Psoas muscle (tissue), 8 donors: ENCODE data around the gene DMPK. TPM values are rescaled to one million over a fixed set of nuclear protein-coding genes. Genes with fewer than 3 reads are reported as not detected.

ENCODE experiments used
- ATAC-seq, 4 donors: fragments of 200-7000 bp; cut with Tn5 transposase; one replicate each; pipeline ENCODE4 v1.9.1; 2020; ENCODE audit warnings: moderate library complexity in 3 of 4, mild to moderate bottlenecking in 2 of 4
- DNase-seq, 2 donors: peaks; one replicate each; pipeline ENCODE4 v3.0.0-alpha.2; 2020
- H3K27ac ChIP-seq: fragments of 200-600 bp; one replicate; pipeline ENCODE4 v1.8.0; 2022
- H3K27me3 ChIP-seq, 3 donors: fragments of 200-600 bp in 1 of 3; one replicate each; pipeline versions ENCODE4 v1.6.1 to v1.8.0; 2013 to 2022; ENCODE audit warnings: low read length in 2 of 3, mild to moderate bottlenecking in 2 of 3, moderate library complexity in 1 of 3; ENCODE audit not compliant: insufficient read depth in 3 of 3
- H3K36me3 ChIP-seq, 2 donors: fragments of 200-600 bp in 1 of 2; one replicate each; pipeline versions ENCODE4 v1.6.1 to v1.8.0; 2013 to 2022; ENCODE audit warnings: low read depth in 1 of 2, mild to moderate bottlenecking in 1 of 2, moderate library complexity in 1 of 2; ENCODE audit not compliant: insufficient read depth in 1 of 2
- H3K4me1 ChIP-seq: fragments of 200-600 bp; one replicate; pipeline ENCODE4 v1.8.0; 2022
- H3K4me3 ChIP-seq: fragments of 200-600 bp; one replicate; pipeline ENCODE4 v1.8.0; 2022; ENCODE audit warnings: mild to moderate bottlenecking
- H3K9me3 ChIP-seq: fragments of 200-600 bp; one replicate; pipeline ENCODE4 v1.8.0; 2022
- WGBS, 3 donors: extraction: QIAGEN DNeasy Blood & Tissue Kit; methylation state at CpG; one replicate each; pipeline versions ENCODE4 v1.1.6 to v1.1.7; 2013; 5-methylcytosine and 5-hydroxymethylcytosine counted together
- intact Hi-C, 2 donors: fragments of 100-400 bp; cut with DNase I; formaldehyde crosslinking; loops; one replicate each; pipeline versions ENCODE4 v1.11.0 to v1.14.2; 2022
- polyA plus RNA-seq, 3 donors: library from polyadenylated mRNA; stranded (reverse); fragments of 200-250 nt; gene quantifications; one replicate each; pipeline ENCODE4 v1.2.3, GENCODE V29; 2013
- total RNA-seq, 4 donors: library from RNA; stranded (reverse); fragmentation: NEBNext Ultra II Directional in 2 of 4; extraction: Animal tissue kit (Norgen Biotek cat#: 25700) in 2 of 4; gene quantifications; one replicate each; pipeline versions ENCODE4 v1.2.1 to v1.2.4, GENCODE V29; 2021 to 2023
- TF ChIP-seq, protein P1 (sequence below): fragments of 200-600 bp; IDR thresholded peaks from one replicate; pipeline ENCODE4 v1.8.0; 2022; ENCODE audit warnings: antibody characterized with exemption
- donor health status: healthy with polysubstance abuse.
- donor health status: DM: no; HTN: no; CAD: no; lungs with moderate emphysema.
- donor health status: Bipolar disorder and iron deficiency.
- donor health status: healthy.
- donor health status: DM: yes; HTN: yes; CAD: no.
- donor health status: DM: no; HTN: no; CAD: no.
- donor health status: DM: no; HTN: no; CAD: no.
- donor health status: DM: yes; HTN: yes; CAD: no.

The DMPK gene
- total and polyA plus RNA-seq, 7 donors, result 53.0 to 617 (median 132) TPM

DNA sequence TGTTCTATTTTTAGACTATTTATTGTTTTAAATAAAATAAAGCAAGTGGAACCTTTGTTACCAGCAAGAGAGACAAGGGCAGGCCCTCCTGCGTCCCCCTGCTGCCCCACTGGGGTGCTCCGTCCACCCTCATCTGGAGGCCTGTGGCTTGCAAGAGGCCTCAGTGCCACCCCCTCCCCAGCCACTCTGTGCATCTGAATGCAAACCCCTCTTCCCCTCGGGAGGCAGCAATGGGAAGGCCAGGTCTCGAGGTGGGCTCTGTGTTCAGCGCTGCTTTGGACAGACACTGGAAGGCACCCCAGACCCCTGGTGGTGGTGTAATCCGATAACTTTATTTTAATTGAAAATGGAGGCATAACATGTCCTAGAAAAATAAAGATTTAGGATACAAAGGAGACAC is 17.8 kb downstream of the DMPK start:
- Histone ChIP-seq H3K4me3 (peak overlapping the region; percentile 4), H3K9me3 (no peaks in the 10 kb centered on the region), H3K27ac (peak overlapping the region; percentile 30), H3K4me1 (peaks cover 34% of the 10 kb centered on the region), H3K27me3 (no peaks in the 10 kb centered on the region), H3K36me3 (peaks cover 0 to 6% of the 10 kb centered on the region in 2 donors)
- DNase-seq (no peak), ATAC-seq (no peak)
- 57 to 71% (median 69%) methylated on average over 6 of the region's 6 CpGs for WGBS, 3 donors
- intact Hi-C loops, result no loop called here
- TF ChIP-seq, protein P1, sequence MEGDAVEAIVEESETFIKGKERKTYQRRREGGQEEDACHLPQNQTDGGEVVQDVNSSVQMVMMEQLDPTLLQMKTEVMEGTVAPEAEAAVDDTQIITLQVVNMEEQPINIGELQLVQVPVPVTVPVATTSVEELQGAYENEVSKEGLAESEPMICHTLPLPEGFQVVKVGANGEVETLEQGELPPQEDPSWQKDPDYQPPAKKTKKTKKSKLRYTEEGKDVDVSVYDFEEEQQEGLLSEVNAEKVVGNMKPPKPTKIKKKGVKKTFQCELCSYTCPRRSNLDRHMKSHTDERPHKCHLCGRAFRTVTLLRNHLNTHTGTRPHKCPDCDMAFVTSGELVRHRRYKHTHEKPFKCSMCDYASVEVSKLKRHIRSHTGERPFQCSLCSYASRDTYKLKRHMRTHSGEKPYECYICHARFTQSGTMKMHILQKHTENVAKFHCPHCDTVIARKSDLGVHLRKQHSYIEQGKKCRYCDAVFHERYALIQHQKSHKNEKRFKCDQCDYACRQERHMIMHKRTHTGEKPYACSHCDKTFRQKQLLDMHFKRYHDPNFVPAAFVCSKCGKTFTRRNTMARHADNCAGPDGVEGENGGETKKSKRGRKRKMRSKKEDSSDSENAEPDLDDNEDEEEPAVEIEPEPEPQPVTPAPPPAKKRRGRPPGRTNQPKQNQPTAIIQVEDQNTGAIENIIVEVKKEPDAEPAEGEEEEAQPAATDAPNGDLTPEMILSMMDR, result no peak

DNA sequence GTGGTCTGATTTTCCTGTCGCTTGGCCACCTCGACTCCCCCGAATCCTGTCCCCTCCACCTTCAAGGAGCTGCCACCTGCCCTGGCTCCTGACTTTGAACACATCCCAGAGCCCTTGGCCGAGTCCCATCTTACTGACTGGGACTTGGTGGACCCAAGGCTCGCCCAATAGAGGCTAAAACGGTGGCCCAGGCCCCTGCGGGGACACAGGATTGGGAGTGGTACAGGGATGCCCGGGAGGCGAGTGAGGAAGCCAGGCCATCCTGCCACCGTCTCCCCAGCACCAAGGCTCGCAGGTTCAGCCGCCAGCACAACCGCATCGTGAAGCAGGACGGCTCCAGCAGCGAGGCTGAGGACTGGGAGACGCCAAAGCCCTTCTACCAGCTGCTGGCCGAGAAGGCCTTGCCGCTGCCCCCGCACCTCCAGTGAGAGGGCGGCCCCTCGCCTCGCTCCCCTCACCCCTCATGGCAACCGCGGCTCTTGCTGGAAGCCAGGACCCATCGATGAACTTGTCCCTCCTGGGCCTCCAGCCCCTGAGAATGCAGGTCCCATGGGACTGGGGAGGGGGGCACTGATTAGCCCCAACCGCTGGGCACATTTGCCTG is 18.5 kb downstream of the DMPK start:
- peaks cover 34% of the 10 kb centered on the region for H3K4me1 ChIP-seq
- WGBS, 3 donors, result 40 to 52% (median 45%) methylated on average over 27 of the region's 27 CpGs
- H3K27me3 ChIP-seq, result no peaks in the 10 kb centered on the region

DNA sequence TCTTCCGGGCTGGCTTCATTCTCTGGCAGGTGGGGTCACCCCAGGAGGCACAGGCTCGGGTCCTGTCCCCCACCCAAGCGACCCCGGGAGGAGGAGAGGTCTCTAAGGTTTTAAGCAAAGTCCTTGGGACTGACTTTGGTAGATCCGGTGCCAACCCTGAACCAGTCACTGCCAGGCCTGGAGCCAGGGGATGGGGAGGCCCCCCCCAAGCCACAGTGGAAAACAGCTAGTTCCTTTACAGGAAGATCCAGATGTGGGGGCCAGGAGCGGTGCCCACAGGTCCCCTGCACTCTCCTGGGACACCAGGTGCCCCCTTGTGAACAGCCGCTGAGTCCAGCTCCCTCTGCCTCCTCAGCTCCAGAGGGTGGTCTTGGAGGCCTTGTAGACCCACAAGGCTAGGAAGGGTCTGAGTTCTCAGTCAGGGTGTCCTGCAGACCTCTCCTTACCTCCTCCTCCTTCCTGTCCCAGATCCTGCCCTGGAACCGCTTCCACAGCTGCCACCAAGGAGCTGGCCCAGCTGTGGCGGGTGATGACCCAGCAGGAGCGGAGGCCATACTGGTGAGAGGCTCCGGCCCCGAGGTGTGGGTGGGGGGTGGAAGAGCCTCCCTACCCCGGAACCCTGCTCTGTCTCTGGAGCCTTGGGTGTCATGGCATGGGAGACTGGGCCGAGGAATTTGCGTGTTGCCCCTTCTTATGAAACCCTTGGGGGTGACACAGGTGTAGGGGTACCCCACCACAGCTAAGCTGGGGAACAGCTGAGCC is 19.2 kb downstream of the DMPK start:
- H3K27ac ChIP-seq, result no peak overlapping the region
- 85 to 87% (median 86%) methylated on average over 14 to 15 of the region's 15 CpGs for WGBS, 3 donors
- H3K4me1 ChIP-seq, result peaks cover 34% of the 10 kb centered on the region
- H3K4me3 ChIP-seq, result no peak overlapping the region
- TF ChIP-seq, protein P1, result no peak
- H3K36me3 ChIP-seq, result peaks cover 0 to 6% of the 10 kb centered on the region in 2 donors
- no peak for ATAC-seq
- intact Hi-C loops, result no loop called here
- no peak for DNase-seq
- no peaks in the 10 kb centered on the region for H3K27me3 ChIP-seq
- no peaks in the 10 kb centered on the region for H3K9me3 ChIP-seq

More for the DNA sequence above, 18.5 kb downstream of the DMPK start:
- intact Hi-C loops, result no loop called here
- no peaks in the 10 kb centered on the region for H3K9me3 ChIP-seq
- no peak overlapping the region for H3K4me3 ChIP-seq
- H3K36me3 ChIP-seq, result peaks cover 0 to 6% of the 10 kb centered on the region in 2 donors
- no peak overlapping the region for H3K27ac ChIP-seq
- ATAC-seq (no peak), DNase-seq (no peak)
- TF ChIP-seq, protein P1, result no peak

DNA sequence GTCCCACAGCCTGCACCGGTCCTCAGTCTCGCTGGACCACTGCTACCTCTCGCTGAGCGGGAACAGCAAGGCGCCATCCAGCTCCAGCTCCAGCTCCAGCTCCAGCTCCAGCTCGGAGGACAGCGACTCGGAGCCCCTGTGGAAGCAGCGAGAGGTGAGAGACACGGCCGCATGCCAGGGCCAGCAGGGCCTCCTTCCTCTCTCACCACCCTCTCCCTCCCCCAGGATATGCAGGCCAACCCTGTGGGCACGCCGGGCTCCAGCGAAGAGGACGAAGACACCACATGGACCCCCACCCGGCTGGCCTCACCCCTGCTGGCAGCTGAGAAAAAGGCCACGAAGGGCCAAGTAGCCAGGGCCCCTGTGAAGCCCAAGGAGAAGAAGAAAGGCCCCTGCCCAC is 20.6 kb downstream of the DMPK start:
- peaks cover 0 to 6% of the 10 kb centered on the region in 2 donors for H3K36me3 ChIP-seq
- ATAC-seq, result no peak
- DNase-seq, result no peak
- no peak overlapping the region for H3K4me3 ChIP-seq
- TF ChIP-seq, protein P1, result no peak
- peaks cover 30% of the 10 kb centered on the region for H3K4me1 ChIP-seq
- H3K27me3 ChIP-seq, result no peaks in the 10 kb centered on the region
- no peak overlapping the region for H3K27ac ChIP-seq
- intact Hi-C loops, result no loop called here
- WGBS, 3 donors, result 81 to 89% (median 88%) methylated on average over 14 to 17 of the region's 17 CpGs
- no peaks in the 10 kb centered on the region for H3K9me3 ChIP-seq
